NCI-H2029 (cell line): Measurements from ENCODE around the gene STAB2.
"Not testable (repeated sequence)": the region's sequence is repeated elsewhere in the genome, so short reads cannot be mapped to it uniquely, and the experiment has no call there.

Experiments used
- DNase-seq: peaks from one replicate; lab custom pipeline; 2025; lab: John Stamatoyannopoulos, UW

The STAB2 gene

DNA sequence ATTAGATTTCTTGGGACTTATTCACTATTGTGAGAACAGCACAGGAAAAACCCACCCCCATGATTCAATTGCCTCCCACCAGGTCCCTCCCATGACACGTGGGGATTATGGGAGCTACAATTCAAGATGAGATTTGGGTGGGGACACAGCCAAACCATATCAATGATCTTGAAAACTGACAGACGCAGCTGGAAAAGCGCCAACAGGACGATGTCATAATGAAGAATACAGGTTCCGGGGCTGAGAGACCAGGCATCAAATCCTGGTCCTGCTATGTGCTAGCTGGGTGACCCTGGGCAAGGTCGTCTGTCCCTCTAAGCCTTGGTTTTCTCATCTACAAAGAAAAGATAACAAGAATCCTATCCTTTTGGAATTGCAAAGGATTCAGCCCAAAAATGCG lies 222.6 kb downstream of the STAB2 start:
- not testable (repeated sequence) for DNase-seq

DNA sequence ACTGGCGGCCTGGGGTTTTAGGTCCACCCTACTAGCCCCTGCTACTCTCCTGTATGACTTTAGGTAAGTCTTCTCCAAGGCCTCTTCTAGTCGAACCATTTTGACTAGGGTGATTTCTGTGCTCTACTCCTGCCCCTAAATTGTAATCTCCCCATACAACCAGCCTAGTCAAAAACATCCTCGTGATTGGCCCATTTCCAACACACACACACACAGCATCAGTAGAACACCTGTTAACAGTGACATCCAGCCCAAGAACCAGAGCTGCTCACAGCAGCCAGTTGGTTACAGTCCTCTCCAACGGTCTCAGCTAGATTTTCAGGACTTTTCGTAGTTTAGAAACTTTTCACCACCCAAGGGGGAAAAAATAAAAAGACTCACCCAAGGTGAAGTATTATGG lies 223.0 kb downstream of the STAB2 start:
- DNase-seq: peak; percentile 27

DNA sequence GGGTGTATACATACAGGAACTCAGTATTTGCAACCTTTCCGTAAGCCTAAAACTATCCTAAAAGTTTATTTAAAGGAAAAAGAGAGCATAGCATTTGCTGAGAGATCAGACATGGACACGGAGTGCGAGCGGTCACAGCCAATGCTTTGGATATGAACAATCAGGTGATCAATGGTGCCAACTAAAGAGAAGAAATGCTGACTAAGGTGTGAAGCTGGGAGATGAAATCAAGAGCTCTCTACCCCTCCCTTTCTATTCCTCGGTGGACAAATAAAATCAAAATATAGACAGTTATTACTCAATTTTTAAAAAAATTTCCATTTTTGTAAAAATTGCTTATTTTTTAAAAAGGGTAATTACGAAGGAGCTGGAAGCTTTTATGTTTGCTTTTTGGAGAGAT lies 224.7 kb downstream of the STAB2 start:
- DNase-seq: no peak

DNA sequence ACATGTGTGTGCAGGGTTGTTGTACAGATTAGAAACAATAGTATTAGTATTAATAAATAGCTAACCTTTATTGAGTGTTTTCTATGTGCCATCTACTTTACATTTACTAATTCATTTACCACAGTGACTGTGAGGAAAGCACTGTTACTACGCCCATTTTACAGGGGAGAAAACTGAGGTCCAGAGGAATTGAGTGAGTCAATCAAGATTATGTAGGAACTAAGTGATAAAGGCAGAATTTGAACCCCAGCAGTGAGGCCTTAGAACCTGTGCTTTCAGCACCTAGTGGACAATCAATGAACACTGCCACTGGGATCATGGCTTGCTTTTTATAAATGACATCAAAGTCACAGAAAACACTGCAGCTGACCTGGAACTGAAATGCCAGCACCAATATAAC lies 225.7 kb downstream of the STAB2 start:
- no peak for DNase-seq

DNA sequence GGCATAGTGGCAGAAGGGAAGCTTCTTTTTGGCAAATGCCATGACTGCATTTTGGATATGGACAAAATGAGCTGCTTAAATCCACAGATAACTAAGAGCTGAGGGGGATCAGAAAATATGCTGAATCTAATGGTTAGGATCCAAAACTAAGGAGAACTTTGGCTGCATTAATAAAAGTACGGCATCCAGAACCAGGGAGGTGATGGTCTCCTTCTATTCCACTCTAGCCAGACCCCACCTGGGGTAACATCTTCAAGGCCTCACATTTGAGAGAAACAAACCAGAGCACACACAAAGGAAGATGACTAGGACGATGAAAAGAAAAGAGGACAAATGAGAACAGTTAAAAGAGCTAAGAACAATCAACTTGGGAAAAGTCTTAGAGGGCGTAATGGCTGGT lies 226.4 kb downstream of the STAB2 start:
- DNase-seq: no peak

DNA sequence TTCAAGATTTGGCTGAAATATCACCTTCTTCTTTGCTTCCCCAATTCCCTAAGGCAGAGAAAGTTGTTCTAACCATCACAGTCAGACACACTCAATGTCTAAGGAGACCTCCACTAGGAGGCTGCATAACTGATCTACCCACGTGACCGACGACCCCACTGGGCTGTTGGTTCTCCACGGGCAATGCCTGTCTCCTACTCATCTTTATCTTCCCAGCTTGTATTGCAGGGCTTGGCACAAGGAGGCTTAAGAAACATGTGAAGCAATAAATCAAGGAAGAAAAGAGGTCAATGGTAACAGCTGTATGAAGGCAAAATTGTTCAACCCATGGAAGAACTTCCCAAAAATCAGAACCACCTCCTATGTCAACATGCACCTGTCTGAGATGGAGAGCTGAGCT lies 226.9 kb downstream of the STAB2 start:
- no peak for DNase-seq

DNA sequence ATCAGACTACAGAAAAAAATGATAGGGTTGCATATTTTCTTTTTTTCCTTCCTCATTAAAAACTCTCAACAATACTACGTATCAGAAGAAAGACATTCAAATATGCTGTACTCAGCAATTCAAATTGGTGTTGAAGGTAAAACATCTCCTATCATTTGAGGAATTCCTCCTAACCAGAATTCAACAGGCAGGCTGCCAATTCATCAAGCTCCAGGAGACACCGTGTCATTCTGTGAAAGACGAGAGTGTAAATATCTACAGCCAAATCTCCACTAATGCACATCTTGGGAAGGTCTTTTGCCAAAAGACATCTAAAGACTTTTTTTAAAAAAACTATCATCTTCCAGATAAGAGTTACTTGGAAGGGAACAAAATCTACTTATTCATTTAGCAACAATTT lies 227.4 kb downstream of the STAB2 start:
- DNase-seq: no peak
